H1 (cell line): ENCODE measurements around the gene RDH12. TPM values are rescaled to one million over a fixed set of nuclear protein-coding genes. Genes with fewer than 3 reads are reported as not detected.

Experiments used
- CHD2 ChIP-seq: IDR thresholded peaks from 2 replicates; pipeline ENCODE4 v1.6.1; 2012; ENCODE audit warnings: low read length, improper control_type of control experiment
- MAX ChIP-seq: IDR thresholded peaks from 2 replicates; pipeline ENCODE4 v1.6.1; 2012; ENCODE audit warnings: inconsistent platforms
- RBBP5 ChIP-seq: IDR thresholded peaks from 2 replicates; pipeline ENCODE4 v1.7.1; 2012; ENCODE audit warnings: low read depth, mild to moderate bottlenecking, inconsistent platforms, low read length, moderate library complexity, borderline replicate concordance
- TBP ChIP-seq: IDR thresholded peaks from 2 replicates; pipeline ENCODE4 v1.6.1; 2011; ENCODE audit warnings: low read depth, low read length, improper control_type of control experiment
- polyA plus RNA-seq, 7 experiments: library from polyadenylated mRNA; depleted of rRNA in 3 of 7; stranded (reverse) in 5 of 7; unstranded in 2 of 7; fragments of >200 nt in 5 of 7; fragments of 200-250 nt in 2 of 7; gene quantifications; 1 replicate in 5 of 7; 2 replicates in 1 of 7; 4 replicates in 1 of 7; pipeline versions ENCODE4 v1.2.1 to v1.2.3, GENCODE V29; 2011 to 2013; ENCODE audit warnings: missing spikeins in 2 of 7, mixed read lengths in 2 of 7
- total RNA-seq: library from RNA; stranded (reverse); fragmentation: NEBNext Ultra II Directional; extraction: Animal tissue kit (Norgen Biotek cat#: 25700); gene quantifications from 2 replicates; pipeline ENCODE4 v1.2.1, GENCODE V29; 2021
- TF ChIP-seq, protein P1 (sequence below): IDR thresholded peaks from 2 replicates; pipeline ENCODE4 v1.6.1; 2012; ENCODE audit warnings: low read length, inconsistent platforms

Gene RDH12
- total and polyA plus RNA-seq, 2 of the 8 experiments (the other 6 are each of a cell fraction or from before 2014, with no cell fraction given), result 1.2 to 1.5 TPM

DNA sequence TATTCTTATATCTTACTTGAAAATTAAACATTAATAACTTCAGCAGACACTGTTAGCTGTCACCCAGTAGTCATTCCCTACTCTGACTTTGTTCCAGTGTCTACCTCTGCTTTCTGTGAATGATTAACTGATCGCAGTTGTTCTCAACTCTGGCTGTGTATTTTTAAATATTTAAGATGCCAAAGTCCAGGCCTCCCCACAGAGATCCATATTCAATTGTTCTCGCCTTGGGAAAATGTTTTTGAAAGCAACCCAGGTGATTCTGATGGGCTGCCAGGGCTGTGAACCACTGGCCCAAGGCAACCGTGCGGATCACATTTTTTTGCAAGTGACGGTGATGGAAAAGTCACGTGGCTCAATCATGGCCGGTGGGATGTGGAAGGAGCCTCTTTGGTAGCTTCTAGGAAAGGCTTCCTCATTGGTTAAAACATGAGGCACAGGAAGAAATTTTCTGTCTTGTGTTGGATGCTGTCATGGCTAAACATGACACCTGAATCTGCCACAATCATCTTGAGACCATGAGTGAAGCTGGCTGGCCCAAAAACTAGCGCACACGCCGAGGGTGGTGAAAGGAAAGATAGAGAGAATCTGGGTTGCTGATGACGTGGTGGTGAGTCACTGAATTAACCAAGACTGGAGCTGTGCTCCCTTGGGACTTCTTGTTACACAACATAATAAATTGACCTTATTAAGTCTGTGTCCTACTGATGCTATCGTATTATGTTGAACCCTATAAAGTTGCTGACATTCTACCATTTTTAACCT is 37.2 kb downstream of the RDH12 start (continued):
- TF ChIP-seq RBBP5, result no peak
- no peak for TF ChIP-seq TBP
- TF ChIP-seq MAX, result no peak
- no peak for TF ChIP-seq CHD2
- TF ChIP-seq, protein P1, sequence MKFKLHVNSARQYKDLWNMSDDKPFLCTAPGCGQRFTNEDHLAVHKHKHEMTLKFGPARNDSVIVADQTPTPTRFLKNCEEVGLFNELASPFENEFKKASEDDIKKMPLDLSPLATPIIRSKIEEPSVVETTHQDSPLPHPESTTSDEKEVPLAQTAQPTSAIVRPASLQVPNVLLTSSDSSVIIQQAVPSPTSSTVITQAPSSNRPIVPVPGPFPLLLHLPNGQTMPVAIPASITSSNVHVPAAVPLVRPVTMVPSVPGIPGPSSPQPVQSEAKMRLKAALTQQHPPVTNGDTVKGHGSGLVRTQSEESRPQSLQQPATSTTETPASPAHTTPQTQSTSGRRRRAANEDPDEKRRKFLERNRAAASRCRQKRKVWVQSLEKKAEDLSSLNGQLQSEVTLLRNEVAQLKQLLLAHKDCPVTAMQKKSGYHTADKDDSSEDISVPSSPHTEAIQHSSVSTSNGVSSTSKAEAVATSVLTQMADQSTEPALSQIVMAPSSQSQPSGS, result no peak
